ENCODE data around the gene VSNL1.

Gene VSNL1

GRCh38 chr2:17522303-17522702 lies 18.2 kb upstream of the VSNL1 start:
- Histone ChIP-seq H3K36me3 (ENCODE audit: insufficient read depth, low read length) (no peaks in the 10 kb centered on the region), H3K27me3 (ENCODE audit: insufficient read depth, low read length) (no peaks in the 10 kb centered on the region), H3K9me3 (ENCODE audit: insufficient read depth, low read depth, low read length) (no peaks in the 10 kb centered on the region), H3K4me3 (ENCODE audit: low read length) (no peak overlapping the region), H3K4me1 (ENCODE audit: insufficient read depth, low read length) (peaks cover 20% of the 10 kb centered on the region), H3K27ac (ENCODE audit: low read depth, low read length) (no peak overlapping the region), H3K9ac (ENCODE audit: low read depth, low read length) (no peak overlapping the region)
- 96% methylated on average over 5 of the region's 6 CpGs for WGBS

DNA sequence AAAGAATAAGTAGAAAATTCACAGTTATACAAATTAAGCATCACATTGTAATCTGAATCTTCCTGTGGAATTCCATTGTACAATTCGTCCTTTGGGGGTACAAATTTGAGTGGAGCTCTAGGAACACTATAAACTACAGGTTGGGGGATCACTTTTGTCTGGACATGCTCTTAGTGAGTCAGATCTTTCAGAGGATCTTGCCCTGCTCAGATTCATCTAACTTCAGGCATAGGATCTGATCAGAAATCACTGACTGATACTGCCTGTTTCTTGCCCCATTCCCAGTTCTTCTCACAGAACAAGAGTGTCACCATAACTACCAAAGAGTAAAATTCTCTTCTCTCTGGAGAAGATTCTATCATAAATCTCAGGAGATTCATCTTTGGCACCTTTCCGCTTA lies 10.7 kb upstream of the VSNL1 start:
- H3K4me3 ChIP-seq (ENCODE audit: low read length): no peak overlapping the region
- no peaks in the 10 kb centered on the region for H3K9me3 ChIP-seq (ENCODE audit: insufficient read depth, low read depth, low read length)
- no peak overlapping the region for H3K9ac ChIP-seq (ENCODE audit: low read depth, low read length)
- WGBS: 88% methylated on average over 2 of the region's 2 CpGs
- no peaks in the 10 kb centered on the region for H3K4me1 ChIP-seq (ENCODE audit: insufficient read depth, low read length)
- no peaks in the 10 kb centered on the region for H3K27me3 ChIP-seq (ENCODE audit: insufficient read depth, low read length)
- no peaks in the 10 kb centered on the region for H3K36me3 ChIP-seq (ENCODE audit: insufficient read depth, low read length)
- H3K27ac ChIP-seq (ENCODE audit: low read depth, low read length): no peak overlapping the region

- Histone ChIP-seq H3K9ac (ENCODE audit: low read depth, low read length) (no peak overlapping the region), H3K27me3 (ENCODE audit: insufficient read depth, low read length) (peaks cover 19% of the 10 kb centered on the region), H3K36me3 (ENCODE audit: insufficient read depth, low read length) (no peaks in the 10 kb centered on the region), H3K4me1 (ENCODE audit: insufficient read depth, low read length) (peaks cover 8% of the 10 kb centered on the region), H3K9me3 (ENCODE audit: insufficient read depth, low read depth, low read length) (no peaks in the 10 kb centered on the region), H3K27ac (ENCODE audit: low read depth, low read length) (no peak overlapping the region), H3K4me3 (ENCODE audit: low read length) (no peak overlapping the region)
- 96% methylated on average over 1 of the region's 2 CpGs for WGBS
These were observed 7.0 kb upstream of the VSNL1 start for GRCh38 chr2:17533546-17533945.

DNA sequence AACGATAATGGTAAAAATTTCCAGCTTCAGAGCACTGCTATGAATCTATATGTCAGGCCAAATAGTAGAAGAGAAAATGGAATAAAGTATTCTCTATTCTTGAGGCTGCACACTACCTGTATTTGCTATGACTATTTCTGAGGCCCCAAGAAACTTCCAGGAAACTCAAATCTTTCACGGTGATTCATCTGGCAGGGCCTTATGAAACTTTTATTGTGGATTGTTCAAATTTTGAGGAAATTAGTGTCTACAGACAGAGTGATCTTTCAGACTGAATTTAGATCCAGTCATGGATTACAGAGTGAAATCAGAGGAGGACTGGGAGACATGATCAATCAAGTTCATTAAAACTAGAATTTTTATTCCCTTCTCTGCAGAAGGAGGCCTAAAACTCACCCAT lies 4.1 kb upstream of the VSNL1 start:
- Histone ChIP-seq H3K27me3 (ENCODE audit: insufficient read depth, low read length) (peaks cover 30% of the 10 kb centered on the region), H3K27ac (ENCODE audit: low read depth, low read length) (no peak overlapping the region), H3K9ac (ENCODE audit: low read depth, low read length) (no peak overlapping the region), H3K36me3 (ENCODE audit: insufficient read depth, low read length) (no peaks in the 10 kb centered on the region), H3K9me3 (ENCODE audit: insufficient read depth, low read depth, low read length) (no peaks in the 10 kb centered on the region), H3K4me3 (ENCODE audit: low read length) (no peak overlapping the region), H3K4me1 (ENCODE audit: insufficient read depth, low read length) (peaks cover 14% of the 10 kb centered on the region)
- WGBS: 98% methylated on average over 2 of the region's 2 CpGs

DNA sequence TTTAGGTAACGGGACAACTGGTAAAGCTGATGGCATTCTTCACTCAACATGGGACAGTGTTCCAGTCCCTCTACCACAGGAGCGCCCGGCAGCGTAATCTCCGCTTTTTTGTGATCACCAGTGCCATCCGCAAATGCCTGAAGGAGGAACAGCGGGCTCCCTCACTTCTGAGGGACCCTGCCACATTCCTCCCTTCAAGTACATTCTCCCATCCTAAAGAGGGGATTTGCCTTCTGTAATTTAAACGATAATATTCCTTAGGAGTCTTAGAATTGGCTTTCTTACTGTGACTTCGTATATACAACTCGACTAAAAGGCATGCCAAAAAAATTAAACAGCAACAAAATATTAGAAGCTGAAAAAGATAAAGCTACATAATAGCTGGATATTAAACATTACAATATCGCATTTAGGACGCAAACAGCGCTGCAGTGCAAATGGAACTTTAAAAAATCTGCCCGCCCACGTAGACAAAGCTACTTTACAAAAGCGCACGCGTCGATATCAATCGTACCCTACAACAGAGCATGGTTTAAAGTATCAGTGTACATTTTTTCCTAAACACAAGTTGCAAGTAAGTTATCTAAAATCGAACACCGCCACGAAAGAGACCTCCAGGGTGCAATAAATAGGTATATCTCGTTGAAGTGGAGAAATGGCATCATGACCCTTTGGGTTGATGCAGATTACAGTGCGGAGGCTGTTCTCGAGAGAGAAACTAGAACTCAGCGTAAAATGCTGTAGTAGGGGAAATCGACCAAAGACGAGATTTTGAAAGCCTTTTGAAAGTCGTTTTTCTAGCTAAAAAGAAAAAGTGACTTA lies 2.3 kb upstream of the VSNL1 start:
- H3K9ac ChIP-seq (ENCODE audit: low read depth, low read length): peak overlapping the region; percentile 88
- H3K27ac ChIP-seq (ENCODE audit: low read depth, low read length): no peak overlapping the region
- H3K4me3 ChIP-seq (ENCODE audit: low read length): peak overlapping the region; percentile 82
- no peaks in the 10 kb centered on the region for H3K36me3 ChIP-seq (ENCODE audit: insufficient read depth, low read length)
- peaks cover 35% of the 10 kb centered on the region for H3K27me3 ChIP-seq (ENCODE audit: insufficient read depth, low read length)
- 3% methylated on average over 27 of the region's 30 CpGs for WGBS
- H3K9me3 ChIP-seq (ENCODE audit: insufficient read depth, low read depth, low read length): no peaks in the 10 kb centered on the region
- peaks cover 26% of the 10 kb centered on the region for H3K4me1 ChIP-seq (ENCODE audit: insufficient read depth, low read length)

DNA sequence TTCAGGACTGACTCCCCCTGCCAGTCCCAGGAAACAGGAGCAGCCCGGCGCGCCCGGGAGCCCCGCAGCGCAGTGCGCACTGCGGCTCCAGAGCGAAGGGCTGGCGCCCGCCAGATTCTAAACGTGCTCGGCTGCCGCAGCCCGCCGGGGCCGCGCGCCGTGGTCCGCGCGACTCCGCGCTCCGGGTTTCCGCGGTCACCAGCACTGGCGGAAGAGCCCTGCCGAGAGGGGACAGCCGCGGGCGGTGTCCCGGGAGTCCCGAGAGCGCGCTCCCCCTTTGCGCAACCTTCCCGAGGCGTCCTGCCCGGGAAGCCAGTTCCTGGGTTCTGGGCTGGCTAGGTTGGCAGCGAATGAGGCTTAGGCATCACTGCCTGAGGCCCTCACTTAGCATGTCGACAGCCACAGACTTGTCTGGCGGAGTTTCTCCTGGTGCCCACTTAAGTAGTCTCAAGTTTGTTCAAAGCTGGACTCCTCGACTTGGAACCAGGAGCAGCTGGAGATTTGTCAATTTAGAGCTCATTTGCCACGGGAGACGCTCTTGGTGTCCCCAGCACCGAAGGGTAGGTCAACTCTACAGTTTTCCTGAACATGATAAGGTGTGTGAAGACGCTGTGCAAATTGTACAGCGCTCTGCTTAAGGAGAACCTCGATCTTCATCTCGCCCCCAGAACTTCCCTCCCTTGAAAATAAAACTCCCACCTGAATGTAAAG lies 1.5 kb upstream of the VSNL1 start:
- Histone ChIP-seq H3K4me1 (ENCODE audit: insufficient read depth, low read length) (peaks cover 33% of the 10 kb centered on the region), H3K9me3 (ENCODE audit: insufficient read depth, low read depth, low read length) (no peaks in the 10 kb centered on the region), H3K27ac (ENCODE audit: low read depth, low read length) (no peak overlapping the region; the same call in 1 of the 2 replicates), H3K36me3 (ENCODE audit: insufficient read depth, low read length) (no peaks in the 10 kb centered on the region), H3K27me3 (ENCODE audit: insufficient read depth, low read length) (peaks cover 35% of the 10 kb centered on the region), H3K4me3 (ENCODE audit: low read length) (peak overlapping the region; percentile 82), H3K9ac (ENCODE audit: low read depth, low read length) (peak overlapping the region; percentile 88)
- under 1% methylated on average over 52 of the region's 52 CpGs for WGBS

GRCh38 chr2:17539611-17540092 lies 844 bp upstream of the VSNL1 start:
- H3K27ac ChIP-seq (ENCODE audit: low read depth, low read length): peak overlapping the region; percentile 74
- H3K9ac ChIP-seq (ENCODE audit: low read depth, low read length): peak overlapping the region; percentile 88
- WGBS: 6% methylated on average over 13 of the region's 13 CpGs
- H3K9me3 ChIP-seq (ENCODE audit: insufficient read depth, low read depth, low read length): no peaks in the 10 kb centered on the region
- no peaks in the 10 kb centered on the region for H3K36me3 ChIP-seq (ENCODE audit: insufficient read depth, low read length)
- H3K27me3 ChIP-seq (ENCODE audit: insufficient read depth, low read length): peaks cover 35% of the 10 kb centered on the region
- peaks cover 40% of the 10 kb centered on the region for H3K4me1 ChIP-seq (ENCODE audit: insufficient read depth, low read length)
- H3K4me3 ChIP-seq (ENCODE audit: low read length): peak overlapping the region; percentile 82

GRCh38 chr2:17540813-17541530 lies 476 bp downstream of the VSNL1 start:
- Histone ChIP-seq H3K9ac (ENCODE audit: low read depth, low read length) (peak overlapping the region; percentile 51; the same call in 1 of the 2 replicates), H3K9me3 (ENCODE audit: insufficient read depth, low read depth, low read length) (no peaks in the 10 kb centered on the region), H3K4me1 (ENCODE audit: insufficient read depth, low read length) (peaks cover 49% of the 10 kb centered on the region), H3K27ac (ENCODE audit: low read depth, low read length) (no peak overlapping the region), H3K36me3 (ENCODE audit: insufficient read depth, low read length) (no peaks in the 10 kb centered on the region), H3K27me3 (ENCODE audit: insufficient read depth, low read length) (peaks cover 35% of the 10 kb centered on the region), H3K4me3 (ENCODE audit: low read length) (peak overlapping the region; percentile 82)
- WGBS: under 1% methylated on average over 18 of the region's 21 CpGs

DNA sequence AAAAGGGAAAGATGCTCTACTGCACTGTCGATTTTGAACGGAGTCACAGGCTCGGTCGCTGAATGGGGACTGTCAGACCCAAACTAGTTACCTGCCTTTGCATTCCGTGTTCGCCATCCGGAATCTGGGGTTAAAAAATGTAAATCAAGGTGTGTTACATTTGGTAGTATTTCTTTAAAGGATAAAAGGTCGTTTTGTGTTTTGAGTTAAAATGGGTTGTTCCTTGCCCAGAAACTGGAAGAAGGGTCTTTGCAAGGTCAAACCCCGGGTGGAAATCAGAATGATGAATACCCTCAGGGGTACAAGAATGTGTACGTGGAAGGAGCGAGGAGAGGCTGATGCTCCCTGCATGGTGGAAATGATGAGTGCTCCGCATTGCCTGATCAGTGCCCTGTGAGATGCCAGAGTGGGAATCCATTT lies 1.0 kb downstream of the VSNL1 start:
- Histone ChIP-seq H3K4me3 (ENCODE audit: low read length) (peak overlapping the region; percentile 82), H3K9me3 (ENCODE audit: insufficient read depth, low read depth, low read length) (no peaks in the 10 kb centered on the region), H3K4me1 (ENCODE audit: insufficient read depth, low read length) (peaks cover 55% of the 10 kb centered on the region), H3K27me3 (ENCODE audit: insufficient read depth, low read length) (peaks cover 34% of the 10 kb centered on the region), H3K27ac (ENCODE audit: low read depth, low read length) (no peak overlapping the region), H3K36me3 (ENCODE audit: insufficient read depth, low read length) (no peaks in the 10 kb centered on the region), H3K9ac (ENCODE audit: low read depth, low read length) (peak overlapping the region; percentile 51; the same call in 1 of the 2 replicates)
- WGBS: 3% methylated on average over 12 of the region's 12 CpGs

- Histone ChIP-seq H3K9ac (ENCODE audit: low read depth, low read length) (peak overlapping the region; percentile 46; the same call in 1 of the 2 replicates), H3K4me1 (ENCODE audit: insufficient read depth, low read length) (peaks cover 62% of the 10 kb centered on the region), H3K36me3 (ENCODE audit: insufficient read depth, low read length) (no peaks in the 10 kb centered on the region), H3K9me3 (ENCODE audit: insufficient read depth, low read depth, low read length) (no peaks in the 10 kb centered on the region), H3K4me3 (ENCODE audit: low read length) (peak overlapping the region; percentile 82), H3K27me3 (ENCODE audit: insufficient read depth, low read length) (peaks cover 27% of the 10 kb centered on the region), H3K27ac (ENCODE audit: low read depth, low read length) (no peak overlapping the region; the same call in 1 of the 2 replicates)
- WGBS: 79% methylated on average over 2 of the region's 2 CpGs
These were observed 2.0 kb downstream of the VSNL1 start for GRCh38 chr2:17542471-17542870.

Measured in HUES64 (cell line).